Fibroblast of upper back skin (primary cell): ENCODE results near the gene PROX1.

Experiments
- DNase-seq: peaks from one replicate; pipeline ENCODE4 v3.0.0-alpha.2; 2013

PROX1 gene

DNA sequence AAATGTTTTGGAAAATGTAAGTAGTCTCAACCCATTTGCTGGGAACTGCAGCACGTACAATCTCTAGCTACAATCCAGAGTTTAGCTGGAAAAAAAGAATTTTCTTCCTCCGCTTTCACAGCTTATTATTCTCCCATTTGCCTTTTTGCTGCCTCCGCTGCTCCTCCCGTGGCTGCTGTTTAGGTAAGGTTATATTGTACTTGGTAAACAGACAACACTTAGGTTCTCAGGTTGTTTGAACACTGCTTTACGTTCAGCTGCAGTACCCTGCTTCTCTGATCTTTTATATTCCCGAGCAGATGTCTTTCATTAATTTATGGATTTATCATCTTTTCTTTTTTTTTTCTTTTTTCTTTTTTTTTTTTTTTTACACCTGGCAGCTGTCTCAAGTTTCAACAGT, 14.3 kb downstream of the PROX1 start:
- no peak for DNase-seq

DNA sequence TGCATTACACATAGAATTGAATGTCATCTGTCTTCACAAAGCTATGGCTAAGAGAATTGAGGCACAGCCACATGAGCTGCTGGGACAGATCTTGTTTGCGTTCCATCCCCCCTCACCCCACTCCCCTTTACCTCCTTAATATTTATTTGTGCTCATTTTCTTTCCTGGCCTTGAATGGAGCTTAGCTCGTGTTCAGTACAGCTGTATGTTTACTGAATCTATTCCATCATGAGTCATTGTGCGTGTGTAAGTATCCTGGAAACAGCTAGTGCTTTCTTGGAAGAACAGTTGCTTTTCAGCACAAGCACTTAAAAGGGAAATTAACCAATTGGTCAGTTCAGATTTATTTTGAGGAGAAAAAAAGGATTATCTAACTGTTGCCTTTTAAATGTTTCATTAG, 14.7 kb downstream of the PROX1 start:
- no peak for DNase-seq

DNA sequence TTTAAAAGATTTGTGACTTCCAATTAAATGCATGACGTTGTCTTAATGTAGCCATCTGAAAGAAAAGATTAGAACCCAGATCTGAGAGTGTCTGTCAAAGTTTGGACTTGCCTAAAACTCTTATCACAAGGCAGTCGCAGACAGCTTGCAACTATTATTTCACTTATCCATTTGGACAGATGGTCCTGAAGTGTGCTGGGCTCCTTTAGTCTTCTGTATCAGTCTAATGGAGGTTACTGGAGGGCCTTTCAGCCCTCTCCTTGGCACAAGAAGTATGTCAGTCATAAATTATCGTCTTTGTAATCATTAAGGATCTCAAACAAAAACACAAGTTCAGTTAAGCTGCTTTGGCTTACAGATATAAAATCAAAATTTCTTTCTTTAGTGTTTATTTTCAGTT, 15.5 kb downstream of the PROX1 start:
- no peak for DNase-seq

DNA sequence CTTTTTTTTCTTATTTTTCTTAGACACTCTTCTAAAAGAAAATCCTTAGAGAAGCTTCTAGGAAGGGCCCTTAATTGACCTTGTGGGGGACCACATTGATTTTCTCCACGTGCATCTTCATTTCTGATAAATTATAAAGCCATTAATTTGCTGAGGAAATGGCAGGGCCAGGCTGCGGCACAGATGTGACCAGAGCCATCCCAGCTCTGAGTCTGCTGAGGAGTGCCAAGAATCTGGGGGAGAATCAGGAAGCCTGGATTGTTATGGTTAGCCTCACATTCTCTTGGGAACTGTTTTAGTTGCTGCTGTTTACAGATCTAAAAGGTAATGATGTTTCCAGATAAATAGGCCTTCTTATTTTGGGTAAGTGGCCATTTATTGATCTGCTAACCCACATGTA, 16.2 kb downstream of the PROX1 start:
- DNase-seq, result no peak

DNA sequence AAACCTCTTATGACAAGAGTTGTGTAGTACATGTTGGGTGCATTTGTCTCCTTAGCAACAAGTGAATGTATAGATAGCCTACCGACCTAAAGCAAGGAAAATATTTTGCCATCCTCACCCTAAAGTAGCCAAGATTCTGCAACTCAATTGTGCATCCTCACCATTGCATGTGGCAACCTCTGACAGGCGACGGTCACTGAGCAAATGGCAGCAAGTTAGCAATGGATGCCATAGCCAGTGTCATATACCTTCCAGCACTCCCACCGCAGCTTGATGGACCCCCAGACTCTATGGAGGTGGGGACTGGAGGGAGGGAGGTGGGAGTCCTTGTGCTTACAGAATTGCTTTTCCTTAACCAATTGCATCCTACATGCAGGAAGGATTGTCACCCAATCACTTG, 17.0 kb downstream of the PROX1 start:
- DNase-seq, result no peak

DNA sequence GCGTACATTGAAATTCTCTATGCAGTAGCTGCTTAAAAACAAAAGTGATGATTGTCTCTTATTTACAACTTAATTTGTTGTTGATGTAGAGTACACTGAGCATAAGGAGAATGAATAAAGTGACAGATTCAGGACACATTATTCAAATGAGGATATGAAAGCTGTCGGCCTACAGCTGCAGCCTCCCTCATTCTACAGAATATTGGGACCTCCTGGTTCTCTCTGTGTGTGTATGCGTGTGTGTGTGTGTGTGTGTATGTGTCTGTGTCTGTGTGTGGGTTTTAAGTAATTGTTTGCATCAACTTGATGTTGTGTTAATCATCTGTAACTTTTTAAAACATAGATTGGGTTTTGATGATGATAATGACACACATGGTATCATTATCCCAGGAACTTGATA, 17.9 kb downstream of the PROX1 start:
- no peak for DNase-seq

DNA sequence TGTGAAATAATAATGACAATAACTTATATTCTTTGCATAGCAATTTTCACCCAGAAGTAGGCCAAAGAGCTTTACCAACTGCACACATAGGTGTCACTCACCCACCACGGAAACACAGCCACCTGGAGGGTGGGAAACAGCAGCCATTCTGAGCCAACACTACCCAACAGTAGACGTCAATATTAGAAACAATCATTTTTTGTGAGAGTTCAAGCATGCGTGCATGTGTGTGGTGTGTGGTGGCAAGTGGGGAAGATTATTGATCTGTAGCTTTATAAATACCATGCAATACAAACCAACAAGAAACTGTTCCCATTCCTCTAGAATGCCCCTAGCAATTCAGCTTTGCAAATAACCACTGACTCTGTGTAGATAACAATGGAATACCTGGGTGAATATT, 19.1 kb downstream of the PROX1 start:
- no peak for DNase-seq

DNA sequence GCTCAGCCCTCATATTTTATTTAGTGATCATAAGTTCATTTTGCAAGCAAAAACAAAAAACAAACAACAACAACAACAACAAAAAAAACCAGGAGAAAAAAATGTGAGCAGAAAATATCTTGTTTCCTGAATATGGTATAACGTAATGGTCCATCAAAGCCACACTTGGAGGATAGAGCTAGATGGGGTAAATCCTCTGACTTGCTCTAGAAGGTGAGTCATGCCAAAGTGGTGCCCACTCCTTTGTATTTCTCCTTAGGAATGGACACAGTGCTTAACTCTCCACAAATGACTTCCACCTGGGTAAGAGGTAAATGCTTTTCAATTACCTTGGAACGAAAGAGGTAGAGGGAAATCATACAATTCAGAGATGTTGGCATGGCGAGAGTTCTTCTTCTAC, 20.6 kb downstream of the PROX1 start:
- DNase-seq, result no peak

DNA sequence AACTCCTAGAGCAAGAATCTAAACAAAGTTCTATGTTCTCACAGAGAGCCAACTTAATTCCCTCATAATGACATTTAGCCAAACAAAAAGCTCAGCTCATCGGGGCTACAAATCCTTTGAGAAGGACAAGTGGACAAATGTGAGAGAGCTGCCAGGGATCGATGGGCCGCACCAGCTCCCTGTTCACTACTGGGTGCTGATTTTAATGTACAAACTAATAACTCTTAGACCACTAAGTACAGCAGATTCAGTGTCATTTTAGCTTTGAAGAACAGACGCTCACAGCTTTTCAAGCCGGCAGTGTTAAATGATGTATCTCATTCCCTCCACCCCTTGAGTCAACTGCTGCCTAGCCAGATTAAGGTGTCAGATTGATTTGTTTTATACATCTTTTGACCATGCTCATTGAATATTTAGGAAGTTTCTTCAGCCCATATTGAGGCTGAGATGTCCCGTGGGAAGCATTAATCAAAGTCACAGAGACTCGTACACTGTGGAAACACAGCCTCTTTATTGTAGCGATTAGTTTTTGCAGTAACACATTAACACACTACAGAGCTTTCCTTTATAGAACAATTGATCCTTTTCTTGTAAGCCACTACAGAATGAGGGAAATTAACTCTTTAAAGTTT, 21.1 kb downstream of the PROX1 start:
- DNase-seq, result no peak

DNA sequence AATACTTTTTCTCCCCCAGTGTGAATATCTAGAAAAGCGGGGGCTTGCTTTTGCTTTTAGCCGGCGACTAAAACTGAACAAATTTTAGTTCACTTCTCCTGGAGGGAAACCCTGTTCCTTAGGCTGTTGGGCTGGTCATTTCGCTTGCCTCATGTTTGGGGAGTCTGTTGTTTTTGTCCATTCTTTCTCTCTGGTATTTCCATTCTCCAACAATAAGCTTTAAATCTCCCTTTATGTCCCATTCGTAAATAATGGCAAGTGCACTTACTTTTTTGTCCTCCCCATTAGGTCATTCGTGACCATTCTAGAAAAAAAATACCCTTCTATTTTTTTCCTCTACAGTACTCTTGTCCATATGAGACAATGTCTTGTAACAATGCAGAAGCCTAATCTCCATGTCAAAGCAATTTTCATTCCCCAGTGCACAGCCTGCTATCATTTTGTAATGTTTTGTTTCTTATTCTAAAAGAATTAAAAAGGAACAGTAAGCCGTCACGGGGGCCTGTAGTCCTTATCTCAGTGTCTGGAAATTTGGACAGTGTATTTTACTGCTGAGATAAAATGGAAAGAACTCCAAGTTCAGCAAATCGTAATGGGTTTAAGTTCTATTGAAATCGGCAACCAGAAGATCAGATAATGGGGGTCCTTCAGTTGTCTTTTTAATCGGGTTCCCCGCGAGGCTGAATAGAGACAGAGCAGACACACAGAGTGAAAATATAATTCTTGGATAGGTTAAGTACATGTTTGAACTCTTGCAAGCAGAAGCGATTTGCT, 21.8 kb downstream of the PROX1 start:
- no peak for DNase-seq

DNA sequence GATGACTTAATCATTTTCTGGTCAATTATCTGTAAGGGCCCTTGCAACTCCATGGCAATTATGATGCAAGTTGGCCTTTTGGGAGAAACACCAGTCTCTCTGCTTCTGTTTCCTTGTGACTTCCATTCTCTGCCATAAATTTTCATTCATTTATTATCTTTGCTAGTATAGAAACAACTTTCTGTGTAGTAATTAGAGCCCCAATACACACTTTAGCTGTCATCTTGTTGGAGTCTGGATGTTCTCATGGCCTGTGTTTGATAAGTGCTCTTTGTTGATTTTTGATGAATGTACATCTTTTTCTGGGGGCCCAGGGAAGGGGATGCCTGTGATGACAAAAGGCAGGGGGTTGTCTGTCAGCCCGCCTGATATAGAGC, 22.4 kb downstream of the PROX1 start:
- no peak for DNase-seq

DNA sequence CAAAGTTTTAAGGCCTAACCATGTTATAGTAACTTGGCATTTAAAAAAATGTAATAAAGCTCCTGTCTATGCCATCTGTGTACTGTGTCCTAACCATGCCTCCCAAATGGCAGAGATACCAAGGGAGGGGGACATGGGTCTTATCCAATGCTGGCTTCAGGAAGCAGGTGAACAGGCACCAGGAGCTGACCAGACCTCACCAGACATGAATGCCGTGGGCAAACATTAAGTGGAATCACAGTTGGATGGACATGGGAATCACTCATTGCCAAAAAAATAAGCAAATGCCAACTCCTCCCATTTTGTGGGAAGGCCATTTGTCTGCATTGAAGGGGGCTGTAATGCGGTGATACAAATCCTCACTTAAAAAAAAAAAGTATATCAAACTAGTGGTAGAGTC, 22.9 kb downstream of the PROX1 start:
- DNase-seq, result no peak

DNA sequence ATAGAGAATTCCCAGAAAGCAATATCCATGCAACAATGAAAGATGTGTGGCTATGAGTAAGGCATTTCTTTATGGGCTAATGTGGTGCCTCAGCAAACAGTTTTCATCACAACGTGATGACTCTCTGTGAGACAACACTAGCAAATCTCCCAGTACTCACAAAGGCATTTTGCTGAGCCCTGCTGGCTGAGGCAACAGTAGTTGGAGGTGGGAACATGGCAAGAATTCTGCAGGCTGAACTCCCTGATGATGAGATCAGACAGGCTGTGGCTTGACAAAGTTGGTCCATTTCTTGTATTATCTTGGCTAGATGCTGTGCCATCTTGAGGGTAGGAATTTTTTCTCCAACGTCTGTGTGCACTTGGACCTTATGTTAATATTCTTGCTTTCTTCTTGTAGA, 24.6 kb downstream of the PROX1 start:
- DNase-seq, result no peak

DNA sequence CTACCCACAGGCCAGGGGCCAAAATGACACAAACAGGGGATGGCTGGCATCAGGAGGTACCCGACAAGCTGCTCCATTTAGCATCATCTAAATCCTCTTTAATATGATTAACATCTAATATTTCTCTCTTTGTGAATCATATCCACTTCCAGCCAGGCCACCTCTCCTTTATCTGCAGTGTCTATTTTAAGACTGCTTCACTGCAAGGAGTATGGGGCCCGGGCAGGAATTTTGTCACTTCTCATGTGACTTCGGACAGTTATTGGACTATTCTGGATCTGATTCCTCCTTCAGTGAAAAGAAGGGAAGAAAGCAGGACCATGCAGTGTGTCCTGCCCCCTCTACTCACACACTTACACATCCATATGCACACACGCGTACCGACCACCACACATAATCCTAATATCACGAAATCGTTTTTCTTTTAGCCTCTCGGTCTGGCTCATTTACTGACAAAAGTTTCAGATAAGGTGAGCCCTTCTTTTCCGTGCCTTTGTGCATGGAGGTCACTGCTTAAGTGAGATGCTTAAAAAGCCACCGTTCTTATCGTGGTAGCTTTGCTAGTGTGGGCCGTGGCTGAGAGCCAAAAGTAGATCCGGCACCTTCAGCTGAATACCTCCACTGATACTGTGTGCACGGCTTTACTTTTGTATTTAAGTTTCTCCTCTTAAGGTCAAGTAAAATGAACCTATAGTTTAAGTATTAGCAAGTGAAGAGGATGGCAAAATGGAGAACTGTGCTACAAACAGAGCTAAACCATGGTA, 26.0 kb downstream of the PROX1 start:
- DNase-seq, result no peak

DNA sequence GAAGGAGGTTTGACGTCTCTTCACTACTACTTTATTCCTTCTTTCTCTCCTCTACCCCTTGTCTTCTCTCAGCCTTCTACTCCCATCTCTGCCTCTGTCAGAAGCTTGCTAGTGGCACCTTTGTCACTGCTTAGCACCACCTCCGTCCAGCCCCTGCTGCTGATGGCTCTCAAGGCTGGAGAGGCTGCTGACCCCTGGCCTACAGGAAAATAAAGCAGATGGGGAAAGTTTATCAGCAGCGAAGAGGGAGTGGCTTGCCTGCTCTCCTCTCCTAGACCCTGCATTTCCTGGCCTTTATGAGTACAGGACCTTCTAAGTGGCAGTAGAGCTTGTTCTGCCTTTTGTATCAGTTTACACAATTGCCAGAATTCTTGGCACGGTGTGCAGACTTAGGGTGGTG, 27.0 kb downstream of the PROX1 start:
- DNase-seq, result no peak

DNA sequence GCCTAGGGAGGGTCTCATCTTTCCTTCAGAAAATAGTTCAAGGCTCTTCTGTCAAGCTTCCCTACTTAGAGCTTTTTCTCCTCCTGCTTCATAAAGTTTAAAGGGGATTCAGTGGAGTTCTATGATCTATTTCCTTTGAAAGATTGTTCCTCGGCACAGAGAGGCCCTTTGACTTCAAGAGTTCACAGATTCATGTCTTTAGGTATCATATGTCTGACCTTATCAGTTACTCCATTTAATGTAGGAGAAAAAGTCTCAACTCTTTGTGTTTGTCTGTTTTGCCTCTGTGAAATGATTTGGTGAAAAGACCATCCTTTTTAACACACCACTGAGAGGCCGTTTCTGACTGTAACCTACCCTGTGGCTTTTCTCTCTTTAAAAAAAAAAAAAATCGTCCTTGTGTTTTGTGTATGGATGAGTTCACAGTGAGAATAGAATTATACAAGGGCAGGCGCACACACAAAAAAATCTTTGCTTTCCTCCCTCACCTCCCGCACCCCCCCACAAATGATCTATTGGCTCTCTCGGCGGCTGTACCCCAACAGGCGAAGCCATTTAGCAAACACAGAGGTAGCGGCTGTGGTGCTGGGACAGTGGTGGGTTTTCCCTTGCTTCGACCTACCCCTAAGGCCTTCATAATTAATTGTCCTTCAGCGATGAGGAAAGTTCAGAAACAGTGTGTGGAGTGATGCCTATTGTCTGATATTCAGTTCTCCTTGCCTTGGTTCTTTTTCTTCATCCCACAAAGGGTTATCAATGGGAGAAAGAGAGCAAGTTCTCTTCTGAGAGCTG, 29.6 kb downstream of the PROX1 start:
- no peak for DNase-seq

DNA sequence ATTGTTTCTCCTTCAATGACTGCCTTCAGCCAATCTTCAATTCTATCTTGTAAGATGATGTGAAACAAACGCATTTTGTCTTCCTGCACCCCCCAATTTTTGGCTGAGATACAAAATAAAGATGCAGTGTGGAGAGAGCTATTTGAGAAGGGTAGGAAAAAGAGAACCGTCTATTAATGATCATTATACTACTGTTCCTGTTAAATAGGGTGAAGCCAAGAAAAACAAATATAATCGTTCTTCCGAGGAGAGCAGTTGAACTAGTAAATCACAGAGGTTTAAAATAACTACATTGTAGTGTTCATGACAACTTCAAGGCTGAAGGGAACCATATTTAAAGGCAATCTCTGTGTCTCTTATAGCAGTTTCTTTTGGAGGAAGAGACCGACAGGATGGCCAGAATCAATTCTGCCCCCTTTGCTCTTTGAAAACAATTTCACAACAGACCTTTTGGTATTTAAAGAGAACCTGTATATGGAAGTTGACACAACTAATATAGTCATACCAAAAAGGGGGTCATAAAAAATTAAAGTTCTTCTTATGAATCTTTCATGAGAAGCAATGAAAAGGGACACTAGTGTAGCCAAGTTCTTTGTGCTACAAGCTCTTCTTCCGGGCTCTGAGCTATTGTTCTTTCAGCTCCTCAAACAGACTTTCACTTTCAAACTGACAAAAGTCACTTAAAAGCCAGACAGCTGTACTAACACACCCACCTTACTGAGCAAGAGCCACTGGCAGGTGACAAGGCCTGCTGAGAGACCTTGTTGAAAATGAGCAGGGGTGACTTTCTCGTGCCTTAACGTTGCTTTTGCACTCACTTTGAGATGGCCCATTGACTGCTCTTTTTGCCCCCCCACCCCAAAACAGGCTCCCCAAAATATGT, 30.9 kb downstream of the PROX1 start:
- no peak for DNase-seq

DNA sequence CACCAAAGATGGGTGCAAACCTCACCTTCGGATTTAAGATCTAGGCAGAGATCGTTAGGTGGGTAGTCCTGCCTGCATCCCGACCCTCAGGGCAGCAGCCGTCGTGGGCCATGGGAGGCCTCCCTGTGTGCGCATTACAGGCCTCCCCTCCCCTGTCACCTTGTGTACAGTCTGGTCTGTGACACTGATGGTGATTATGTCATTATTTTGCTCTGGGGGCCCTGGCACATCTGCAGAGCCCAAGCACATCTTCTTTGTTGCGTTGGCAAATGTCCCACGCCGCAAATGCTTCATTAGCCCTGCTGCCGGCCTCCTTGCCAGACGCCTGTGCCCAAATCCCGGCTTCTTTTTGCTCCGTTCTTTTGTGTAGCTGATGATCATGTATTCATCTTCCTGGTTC, 31.7 kb downstream of the PROX1 start:
- no peak for DNase-seq

DNA sequence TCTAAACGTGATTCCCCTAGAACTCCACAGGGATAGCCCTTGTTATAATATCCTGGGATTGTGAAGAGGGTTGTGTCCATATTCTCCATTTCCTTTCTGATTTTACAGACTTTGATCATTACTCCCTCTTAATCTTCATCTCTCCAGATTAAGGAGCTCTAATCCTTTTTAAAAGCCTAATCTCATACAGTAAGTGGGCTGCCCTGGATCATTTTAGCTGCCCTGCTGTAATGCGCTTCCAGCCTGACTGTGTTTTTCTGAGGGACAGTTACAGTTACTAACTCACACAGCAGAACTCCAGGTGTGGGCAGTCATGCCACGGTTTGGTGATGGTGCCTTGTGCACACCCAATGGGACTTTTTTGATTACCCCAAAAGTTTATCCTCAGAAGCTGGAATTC, 33.5 kb downstream of the PROX1 start:
- no peak for DNase-seq

DNA sequence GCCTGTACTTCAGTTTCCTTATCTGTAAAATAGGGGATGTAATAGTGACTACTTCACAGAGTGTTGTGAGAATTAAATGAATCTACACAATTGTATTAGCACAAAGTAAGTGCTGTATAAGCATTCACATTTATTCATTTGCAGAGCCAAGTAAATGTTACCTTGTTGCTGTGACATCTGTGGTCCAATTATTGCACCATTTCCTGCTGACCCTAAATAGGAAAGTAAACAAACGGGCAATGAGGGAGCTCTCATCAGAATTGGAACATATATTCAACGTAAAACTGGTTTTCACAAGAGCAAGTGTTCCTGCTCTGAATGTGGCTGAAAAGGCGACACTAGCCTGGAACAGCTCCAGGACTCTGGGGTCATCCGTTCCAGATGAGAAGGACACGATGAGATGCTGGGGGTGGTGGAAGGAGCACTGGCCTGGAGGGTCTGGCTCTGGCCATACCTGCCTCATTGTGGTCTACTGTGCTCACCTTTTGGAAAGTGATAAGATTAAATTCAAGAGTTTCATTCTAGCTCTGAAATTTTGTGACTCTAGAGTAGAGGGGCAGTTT, 34.5 kb downstream of the PROX1 start:
- no peak for DNase-seq

DNA sequence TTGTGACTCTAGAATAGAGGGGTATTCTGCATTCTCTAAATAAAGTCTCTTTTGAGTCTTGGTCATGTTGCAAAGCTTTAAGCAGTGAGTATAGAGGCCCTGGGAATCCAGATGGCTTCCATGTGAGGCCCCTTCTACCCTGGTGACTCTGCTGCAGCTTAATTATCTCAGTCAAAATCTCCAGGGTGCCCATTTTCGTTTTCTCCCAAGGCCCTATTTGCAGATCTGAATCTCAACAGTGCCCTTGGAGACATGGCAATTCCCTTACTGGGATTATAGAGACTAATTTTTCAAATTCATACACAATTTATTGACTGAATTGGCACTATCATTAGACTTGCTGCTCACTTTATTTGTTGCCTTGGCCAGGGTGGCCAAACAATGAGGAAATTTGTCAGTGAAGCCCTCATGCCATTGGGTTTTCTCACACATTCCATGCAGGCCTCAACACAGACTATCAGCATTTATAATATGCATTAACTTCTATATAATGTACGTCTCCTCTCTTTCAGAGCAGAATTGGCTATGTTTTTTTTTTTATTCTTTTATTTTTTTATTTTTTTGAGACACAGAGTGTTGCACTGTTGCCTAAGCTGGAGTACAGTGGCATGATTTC, 35.1 kb downstream of the PROX1 start:
- DNase-seq, result no peak

DNA sequence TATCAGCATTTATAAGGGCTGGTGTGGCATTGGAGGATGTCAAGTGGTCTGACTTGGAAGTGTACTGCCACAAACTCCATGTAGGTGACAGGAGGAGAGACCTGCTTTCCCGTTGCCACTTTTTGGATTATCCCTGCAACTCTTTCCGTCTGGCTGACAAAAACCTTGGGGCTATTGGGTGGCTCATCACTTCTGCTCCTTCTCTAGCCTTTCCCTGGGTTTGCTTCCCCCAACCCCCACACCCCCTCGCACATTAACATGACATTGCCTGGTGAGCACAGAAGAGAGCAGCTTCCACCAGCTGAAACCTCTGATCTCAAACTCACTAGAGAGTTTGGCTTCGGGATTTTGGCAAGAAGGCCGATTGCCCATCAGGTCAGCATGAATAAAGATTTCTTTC, 39.2 kb downstream of the PROX1 start:
- DNase-seq, result no peak
